PFSK-1 (cell line): ENCODE measurements around the gene PRICKLE4.

ENCODE experiments used
- POLR2AphosphoS5 ChIP-seq: IDR thresholded peaks from 2 replicates; pipeline ENCODE4 v1.6.1; 2012; ENCODE audit warnings: low read depth, mild to moderate bottlenecking, control low read depth, low read length, moderate library complexity
- REST ChIP-seq, 2 experiments: IDR thresholded peaks; 2 replicates each; pipeline versions ENCODE4 v1.6.1 to v1.8.0; 2011 to 2012; ENCODE audit warnings: low read depth in 2 of 2, low read length in 2 of 2, control low read depth in 1 of 2, inconsistent platforms in 1 of 2, mild to moderate bottlenecking in 1 of 2, moderate library complexity in 1 of 2; ENCODE audit not compliant: insufficient read depth in 1 of 2
- SIN3A ChIP-seq: IDR thresholded peaks from 2 replicates; pipeline ENCODE4 v1.6.1; 2012; ENCODE audit warnings: mild to moderate bottlenecking, low read length, moderate library complexity, borderline replicate concordance; ENCODE audit not compliant: insufficient read depth
- TAF1 ChIP-seq: IDR thresholded peaks from 2 replicates; pipeline ENCODE4 v1.6.1; 2012; ENCODE audit warnings: low read length, control low read depth, borderline replicate concordance; ENCODE audit not compliant: insufficient read depth

GRCh38 chr6:41732591-41733359 lies 47.8 kb upstream of the PRICKLE4 start:
- TF ChIP-seq POLR2AphosphoS5: no peak
- TF ChIP-seq REST (IDR thresholded peaks at IDR 0.05; ENCODE audit: insufficient read depth in 1 of 2, low read depth in 2 of 2, low read length in 2 of 2): no peak
- TF ChIP-seq TAF1: no peak
- TF ChIP-seq SIN3A: no peak
